ENCODE measurements around the gene FBXL22.

DNA sequence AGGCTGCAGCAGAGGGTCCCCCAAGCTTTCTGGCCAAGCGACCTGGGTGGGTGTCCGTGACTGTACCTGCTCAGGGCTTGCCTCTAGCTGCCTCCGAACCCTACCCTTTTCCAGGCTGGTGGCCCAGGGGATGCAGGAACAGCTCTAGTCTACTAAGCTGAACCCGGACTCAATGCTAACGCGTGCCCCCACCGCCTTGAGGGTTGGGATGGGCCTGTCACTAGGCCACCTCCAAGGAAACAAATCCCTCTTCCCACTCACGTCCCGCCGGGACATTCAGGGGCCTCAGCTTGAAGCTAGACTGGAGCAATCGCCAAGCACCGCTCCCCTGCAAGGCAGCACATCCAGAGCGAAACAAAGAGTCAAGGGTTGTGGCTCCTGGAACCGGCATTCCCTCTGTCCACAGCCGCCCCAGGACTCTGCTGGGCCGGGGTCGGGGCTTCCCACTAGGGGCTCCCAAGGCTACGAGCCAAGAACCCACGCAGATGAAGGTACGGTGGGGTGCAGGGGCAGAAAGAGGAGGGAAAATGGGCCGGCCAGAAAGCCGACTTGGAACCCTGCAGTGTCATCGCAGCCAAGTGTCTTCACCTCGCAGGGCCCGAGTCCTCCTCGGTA, 2.9 kb downstream of the FBXL22 start:
- TF ChIP-seq, protein P1, sequence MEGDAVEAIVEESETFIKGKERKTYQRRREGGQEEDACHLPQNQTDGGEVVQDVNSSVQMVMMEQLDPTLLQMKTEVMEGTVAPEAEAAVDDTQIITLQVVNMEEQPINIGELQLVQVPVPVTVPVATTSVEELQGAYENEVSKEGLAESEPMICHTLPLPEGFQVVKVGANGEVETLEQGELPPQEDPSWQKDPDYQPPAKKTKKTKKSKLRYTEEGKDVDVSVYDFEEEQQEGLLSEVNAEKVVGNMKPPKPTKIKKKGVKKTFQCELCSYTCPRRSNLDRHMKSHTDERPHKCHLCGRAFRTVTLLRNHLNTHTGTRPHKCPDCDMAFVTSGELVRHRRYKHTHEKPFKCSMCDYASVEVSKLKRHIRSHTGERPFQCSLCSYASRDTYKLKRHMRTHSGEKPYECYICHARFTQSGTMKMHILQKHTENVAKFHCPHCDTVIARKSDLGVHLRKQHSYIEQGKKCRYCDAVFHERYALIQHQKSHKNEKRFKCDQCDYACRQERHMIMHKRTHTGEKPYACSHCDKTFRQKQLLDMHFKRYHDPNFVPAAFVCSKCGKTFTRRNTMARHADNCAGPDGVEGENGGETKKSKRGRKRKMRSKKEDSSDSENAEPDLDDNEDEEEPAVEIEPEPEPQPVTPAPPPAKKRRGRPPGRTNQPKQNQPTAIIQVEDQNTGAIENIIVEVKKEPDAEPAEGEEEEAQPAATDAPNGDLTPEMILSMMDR (conservative IDR thresholded peaks at IDR 0.05) = no peak
- no peak for TF ChIP-seq EZH2 (IDR thresholded peaks at IDR 0.05; ENCODE audit: low read depth)

Data from PC-9 (cell line).